ENCODE measurements around the gene OR6C70. TPM values are rescaled to one million over a fixed set of nuclear protein-coding genes. Genes with fewer than 3 reads are reported as not detected.
A peak's percentile ranks its signal among the peaks of the same experiment; 100 is the strongest.
"Not testable (repeated sequence)": the region's sequence is repeated elsewhere in the genome, so short reads cannot be mapped to it uniquely, and the experiment has no call there.

The OR6C70 gene
- total RNA-seq, result not detected
- long read RNA-seq, result 0 reads

DNA sequence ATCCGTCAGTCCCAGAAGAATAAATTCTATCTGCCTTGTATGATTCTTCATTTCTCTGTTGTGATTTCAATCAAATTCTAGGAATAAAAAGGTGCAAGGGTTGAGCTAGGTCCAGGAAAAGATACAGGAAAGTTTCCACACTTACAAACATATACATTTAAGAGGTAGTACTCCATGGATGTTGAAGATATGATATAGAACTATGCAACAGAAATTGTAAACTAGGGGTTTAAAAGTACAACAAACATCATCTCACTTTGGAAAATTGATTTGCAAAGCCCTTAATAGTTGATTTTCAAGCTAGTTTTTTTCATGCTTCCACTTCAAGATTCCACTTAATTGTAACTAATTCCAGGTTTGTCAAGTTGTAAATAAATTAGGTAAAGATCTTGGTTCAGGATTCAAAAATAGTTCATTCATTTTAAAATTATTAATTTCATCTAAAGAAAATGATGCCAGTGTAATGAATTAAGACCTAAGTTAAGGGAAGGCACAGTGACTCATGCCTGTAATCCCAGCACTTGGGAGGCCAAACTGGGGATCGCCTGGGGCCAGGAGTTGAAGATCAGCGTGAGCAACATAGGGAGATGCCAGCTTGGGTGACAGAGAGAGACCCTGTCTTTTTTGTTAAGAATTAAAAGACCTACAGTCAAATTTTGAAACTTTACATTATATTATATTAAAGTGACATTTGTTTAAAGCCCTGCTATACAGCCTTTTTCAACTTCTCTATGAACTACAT is at the start of gene OR6C70:
Gene OR6C70 (minus strand): TSS at position 51 of the 742 bp plus-strand sequence. CDS start 0 bp downstream, at position 51.
- ATAC-seq (no peak), DNase-seq (no peak)
- intact Hi-C loops (cut with DNase I, micrococcal nuclease), result no loop called here

DNA sequence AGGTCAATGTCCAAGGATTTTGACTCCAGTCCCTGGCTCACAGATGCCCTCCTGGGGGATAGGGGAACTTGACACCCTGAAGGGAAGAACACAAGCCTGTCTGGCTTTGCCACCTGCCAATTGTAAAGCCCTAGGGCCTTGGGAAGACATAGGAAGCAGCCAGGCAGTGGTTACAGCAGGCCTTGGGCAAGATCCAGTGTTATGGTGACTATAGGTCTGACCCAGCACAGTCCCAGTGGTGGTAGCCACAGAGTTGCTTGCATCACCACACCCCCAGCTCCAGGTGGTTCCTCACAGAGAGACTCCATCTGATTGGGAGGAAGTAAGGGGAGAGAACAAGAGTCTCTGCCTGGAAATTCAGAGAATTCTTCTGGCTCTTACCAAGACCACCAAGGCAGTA is 46.5 kb upstream of the OR6C70 start:
- ATAC-seq, result no peak
- no peak for DNase-seq
- intact Hi-C loops (cut with DNase I, micrococcal nuclease), result no loop called here

DNA sequence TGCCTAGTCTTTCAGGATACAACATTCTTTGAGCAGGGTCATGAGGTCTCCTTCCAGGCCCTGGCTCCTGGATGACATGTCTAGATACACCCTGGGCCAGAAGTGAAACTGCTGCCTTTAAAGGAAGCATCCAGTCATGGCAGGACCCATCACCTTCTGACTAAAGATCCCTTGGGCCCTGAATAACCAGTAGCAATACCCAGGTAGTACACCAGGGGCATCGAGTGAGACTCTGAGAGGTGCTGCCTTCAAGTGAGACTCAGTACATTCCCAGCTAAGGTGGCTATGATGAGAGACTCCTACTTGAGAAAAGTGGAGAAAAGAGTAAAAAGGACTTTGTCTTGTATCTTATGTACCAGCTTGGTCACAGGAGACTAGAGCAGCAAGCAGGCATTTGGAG is 45.8 kb upstream of the OR6C70 start:
- intact Hi-C loops (cut with DNase I, micrococcal nuclease), result no loop called here
- ATAC-seq (no peak), DNase-seq (no peak)

DNA sequence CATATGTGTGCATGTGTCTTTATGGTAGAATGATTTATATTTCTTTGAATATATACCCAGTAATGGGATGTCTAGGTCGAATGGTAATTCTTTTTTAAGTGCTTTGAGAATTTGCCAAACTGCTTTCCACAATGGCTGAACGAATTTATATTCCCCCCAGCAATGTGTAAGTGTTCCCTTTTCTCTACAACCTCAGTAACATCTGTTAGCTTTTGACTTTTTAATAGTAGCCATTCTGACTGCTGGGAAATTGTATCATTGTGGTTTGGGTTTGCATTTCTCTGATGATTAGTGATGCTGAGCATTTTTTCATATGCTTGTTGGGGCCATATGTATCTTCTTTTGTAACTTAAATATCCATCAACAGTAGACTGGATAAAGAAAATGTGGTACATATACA is 31.7 kb upstream of the OR6C70 start:
- intact Hi-C loops (cut with DNase I, micrococcal nuclease), result no loop called here
- DNase-seq, result no peak
- no peak for ATAC-seq

DNA sequence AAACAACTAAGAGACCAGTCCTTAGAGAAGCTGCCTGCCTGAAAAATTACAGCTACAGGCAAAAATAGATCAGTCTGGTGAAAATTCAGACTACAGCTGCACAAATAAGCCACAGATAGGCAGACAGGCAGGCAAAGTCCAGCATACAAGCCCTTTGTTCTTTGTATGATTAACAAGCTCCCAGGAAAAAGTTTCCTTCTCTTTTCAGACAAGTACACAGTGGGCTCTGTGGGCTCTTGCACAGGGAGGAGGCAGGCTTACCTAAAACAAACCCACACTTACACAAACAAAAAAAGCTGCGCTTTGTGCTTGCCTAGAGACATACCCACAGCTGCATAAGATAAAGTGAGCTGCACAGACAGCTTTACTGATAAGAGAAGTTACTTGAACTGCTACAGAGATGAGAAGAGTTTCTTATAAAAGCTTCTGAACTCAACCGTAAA is 29.9 kb upstream of the OR6C70 start:
- ATAC-seq, result peak; percentile 98
- intact Hi-C loops (cut with DNase I, micrococcal nuclease), result no loop called here
- DNase-seq, result peak in 1 of 2 donors; percentile 5

DNA sequence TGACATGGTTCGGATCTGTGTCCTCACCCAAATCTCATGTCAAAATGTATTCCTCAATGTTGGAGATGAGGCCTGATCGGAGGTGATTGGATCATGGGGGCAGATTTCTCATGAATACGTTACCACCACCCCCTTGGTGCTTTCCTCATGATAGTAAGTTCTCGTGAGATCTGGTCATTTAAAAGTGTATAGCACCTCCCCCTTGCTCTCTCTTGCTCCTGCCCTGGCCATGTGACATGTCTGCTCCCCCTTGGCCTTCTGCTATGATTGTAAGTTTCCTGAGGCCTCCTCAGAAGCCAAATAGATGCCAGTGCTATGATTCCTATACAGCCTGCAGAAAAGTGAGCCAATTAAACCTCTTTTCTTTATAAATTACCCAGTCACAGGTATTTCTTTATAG is 29.3 kb upstream of the OR6C70 start:
- no peak for DNase-seq
- intact Hi-C loops (cut with DNase I, micrococcal nuclease), result no loop called here
- ATAC-seq, result peak; percentile 15

DNA sequence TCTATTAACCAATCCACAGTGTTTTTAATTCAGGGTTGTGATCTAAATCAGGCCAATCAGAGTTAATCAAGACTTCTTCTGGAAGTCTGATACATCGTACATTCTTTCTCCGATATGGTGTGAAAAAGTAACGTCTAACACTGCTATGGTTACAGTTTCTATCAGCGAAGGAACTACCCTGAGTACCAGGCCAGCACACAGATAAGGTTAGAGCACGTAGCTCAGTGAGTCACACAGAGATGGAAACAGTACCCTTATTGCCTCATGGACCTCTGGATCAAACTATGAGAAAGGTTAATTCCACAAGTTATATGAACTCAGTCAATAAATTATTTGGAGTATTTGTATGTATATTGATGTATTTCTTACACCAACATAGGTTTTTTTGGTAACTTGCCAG is 25.6 kb upstream of the OR6C70 start:
- DNase-seq, result no peak
- intact Hi-C loops (cut with DNase I, micrococcal nuclease), result no loop called here
- no peak for ATAC-seq

DNA sequence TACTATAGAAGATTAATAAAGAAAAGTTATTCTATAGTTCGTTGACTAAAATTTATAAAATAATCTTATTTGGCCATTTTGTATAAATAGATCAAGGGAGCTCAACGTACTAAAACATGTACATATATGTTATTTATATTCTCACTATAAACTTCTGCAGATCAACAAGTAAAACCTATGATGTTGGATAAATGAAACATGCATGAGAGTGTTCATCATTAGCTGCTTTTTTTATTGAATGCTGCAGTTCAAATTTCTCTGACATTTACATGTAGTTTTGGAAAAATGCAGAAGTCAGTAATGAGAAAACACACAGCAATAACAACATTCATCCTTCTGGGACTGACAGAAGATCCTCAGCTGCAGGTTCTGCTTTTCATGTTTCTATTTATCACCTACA is 22.1 kb upstream of the OR6C70 start, which contains the start of gene OR6C68:
Gene OR6C68 (plus strand): TSS at position 301 of the 400 bp plus-strand sequence. CDS start 0 bp downstream, at position 301.
- intact Hi-C loops (cut with DNase I, micrococcal nuclease), result no loop called here
- ATAC-seq (no peak), DNase-seq (no peak)

DNA sequence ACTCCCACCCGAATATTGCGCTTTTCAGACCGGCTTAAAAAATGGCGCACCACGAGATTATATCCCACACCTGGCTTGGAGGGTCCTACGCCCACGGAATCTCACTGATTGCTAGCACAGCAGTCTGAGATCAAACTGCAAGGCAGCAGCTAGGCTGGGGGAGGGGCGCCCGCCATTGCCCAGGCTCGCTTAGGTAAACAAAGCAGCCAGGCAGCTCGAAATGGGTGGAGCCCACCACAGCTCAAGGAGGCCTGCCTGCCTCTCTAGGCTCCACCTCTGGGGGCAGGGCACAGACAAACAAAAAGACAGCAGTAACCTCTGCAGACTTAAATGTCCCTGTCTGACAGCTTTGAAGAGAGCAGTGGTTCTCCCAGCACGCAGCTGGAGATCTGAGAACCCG is 14.3 kb upstream of the OR6C70 start:
- ATAC-seq; intact Hi-C loops (cut with DNase I, micrococcal nuclease): not testable (repeated sequence)

DNA sequence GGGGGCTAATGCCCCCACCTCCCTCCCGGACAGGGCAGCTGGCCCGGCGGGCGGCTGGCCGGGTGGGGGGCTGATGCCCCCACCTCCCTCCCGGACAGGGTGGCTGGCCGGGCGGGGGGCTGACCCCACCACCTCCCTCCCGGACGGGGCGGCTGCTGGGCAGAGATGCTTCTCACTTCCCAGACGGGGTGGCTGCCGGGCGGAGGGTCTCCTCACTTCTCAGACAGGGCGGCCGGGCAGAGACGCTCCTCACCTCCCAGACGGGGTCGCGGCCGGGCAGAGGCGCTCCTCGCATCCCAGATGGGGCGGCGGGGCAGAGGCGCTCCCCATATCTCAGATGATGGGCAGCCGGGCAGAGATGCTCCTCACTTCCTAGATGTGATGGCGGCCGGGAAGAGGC is 9.2 kb upstream of the OR6C70 start:
- DNase-seq; ATAC-seq; intact Hi-C loops (cut with DNase I, micrococcal nuclease): not testable (repeated sequence)

More for the DNA sequence above, 14.3 kb upstream of the OR6C70 start:
- not testable (repeated sequence) for DNase-seq

DNA sequence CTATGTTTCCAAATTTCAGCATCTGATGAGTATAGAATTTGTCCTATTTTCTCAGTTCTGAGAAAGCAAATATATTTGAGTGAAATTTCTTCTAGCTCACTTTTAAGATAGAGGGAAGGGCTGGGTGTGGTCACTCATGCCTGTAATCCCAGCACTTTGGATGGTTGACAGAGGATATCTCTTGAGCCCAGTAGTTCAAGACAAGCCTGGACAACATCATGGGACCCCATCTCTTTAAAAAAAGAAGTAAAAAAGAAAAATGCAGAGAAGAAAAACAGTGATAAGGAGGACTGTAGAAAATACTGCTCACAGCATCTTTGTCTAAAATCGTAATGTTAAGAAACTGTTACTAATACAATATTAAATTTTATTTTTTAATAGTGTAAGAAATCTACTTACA is 2.3 kb upstream of the OR6C70 start:
- ATAC-seq (no peak), DNase-seq (no peak)
- intact Hi-C loops (cut with DNase I, micrococcal nuclease), result no loop called here

DNA sequence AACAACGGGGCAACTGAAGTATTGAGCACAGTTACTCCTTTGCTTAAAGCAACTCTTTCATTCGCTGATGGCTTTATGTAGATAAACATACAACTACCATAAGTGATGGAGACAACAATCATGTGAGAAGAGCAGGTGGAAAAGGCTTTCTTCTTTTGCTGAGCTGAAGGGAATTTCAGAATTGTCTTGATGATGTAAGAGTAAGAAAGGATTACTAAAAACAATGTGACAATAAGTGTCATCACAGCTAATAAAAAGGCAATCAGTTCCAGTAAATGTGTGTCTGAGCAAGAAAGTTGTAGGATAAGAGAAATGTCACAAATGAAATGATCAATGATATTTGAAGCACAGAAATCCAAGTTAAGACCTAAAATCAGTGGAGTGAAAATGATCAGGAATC is 647 bp downstream of the OR6C70 start:
- intact Hi-C loops (cut with DNase I, micrococcal nuclease), result no loop called here
- no peak for ATAC-seq
- no peak for DNase-seq

DNA sequence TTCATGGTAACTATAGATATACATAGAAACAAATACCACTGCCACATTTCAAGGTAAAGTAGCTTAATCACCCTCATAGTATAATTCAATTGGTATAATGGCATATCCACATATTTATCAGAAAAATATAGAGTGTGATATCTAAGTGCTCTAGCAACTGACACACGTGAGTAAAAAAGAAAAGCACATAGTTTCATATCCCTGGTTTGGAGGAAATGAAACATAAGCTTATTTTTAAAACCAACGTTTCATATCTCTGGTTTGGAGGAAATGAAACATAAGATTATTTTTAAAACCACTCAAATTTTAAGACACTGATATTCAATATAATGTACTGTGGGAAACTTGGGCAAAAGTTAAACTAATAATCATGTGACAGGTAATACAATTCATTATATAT is 2.1 kb downstream of the OR6C70 start:
- intact Hi-C loops (cut with DNase I, micrococcal nuclease), result no loop called here
- DNase-seq (no peak), ATAC-seq (no peak)

DNA sequence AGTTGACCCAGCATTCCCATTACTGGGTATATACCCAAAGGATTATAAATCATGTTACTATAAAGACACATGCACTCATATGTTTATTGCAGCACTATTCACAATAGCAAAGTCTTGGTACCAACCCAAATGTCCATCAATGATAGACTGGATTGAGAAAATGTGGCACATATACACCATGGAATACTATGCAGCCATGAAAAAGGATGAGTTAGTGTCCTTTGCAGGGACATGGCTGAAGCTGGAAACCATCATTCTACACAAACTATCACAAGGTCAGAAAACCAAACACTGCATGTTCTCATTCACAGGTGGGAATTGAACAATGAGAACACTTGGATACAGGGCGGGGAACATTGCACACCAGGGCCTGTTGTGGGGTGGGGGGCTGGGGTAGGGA is 5.0 kb downstream of the OR6C70 start:
- intact Hi-C loops (cut with DNase I, micrococcal nuclease); ATAC-seq; DNase-seq: not testable (repeated sequence)

DNA sequence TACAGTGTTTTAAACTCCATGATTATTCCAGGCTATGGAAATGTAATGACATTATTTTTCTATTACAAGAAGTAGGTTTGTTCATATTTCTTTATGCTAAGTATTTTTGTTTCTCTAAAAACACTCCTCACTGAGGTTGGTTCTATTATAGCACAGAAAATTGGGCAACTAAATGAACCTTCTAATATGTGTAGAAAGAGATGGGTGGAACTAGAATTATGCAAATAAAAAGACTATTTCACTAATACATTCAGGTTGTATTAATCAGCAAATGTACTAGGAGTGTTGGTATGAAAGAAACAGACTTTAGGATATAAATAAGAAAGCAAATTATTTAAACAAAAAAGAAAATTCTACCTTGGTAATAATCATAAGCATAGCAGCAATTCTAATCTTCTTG is 21.1 kb downstream of the OR6C70 start:
- no peak for DNase-seq
- intact Hi-C loops (cut with DNase I, micrococcal nuclease), result no loop called here
- ATAC-seq, result no peak

DNA sequence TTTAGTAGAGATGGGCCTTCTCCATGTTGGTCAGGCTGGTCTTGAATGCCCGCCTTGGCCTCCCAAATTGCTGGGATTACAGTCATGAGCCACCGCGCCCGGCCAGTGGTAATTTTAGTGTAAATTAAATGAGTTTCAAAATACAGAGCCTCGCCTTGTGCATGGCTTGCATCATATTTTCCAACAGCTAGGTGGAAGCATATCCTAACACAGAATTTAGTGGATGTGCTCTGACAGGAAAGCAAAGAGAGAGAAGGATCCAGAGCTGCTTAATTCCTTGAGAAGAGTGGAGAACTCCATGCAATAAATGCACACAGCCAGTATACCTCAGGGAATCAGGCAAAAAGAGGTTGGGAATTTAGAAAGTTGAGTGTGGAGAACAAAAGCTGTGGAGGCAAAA is 23.6 kb downstream of the OR6C70 start:
- ATAC-seq (no peak), DNase-seq (no peak)
- intact Hi-C loops (cut with DNase I, micrococcal nuclease), result no loop called here

DNA sequence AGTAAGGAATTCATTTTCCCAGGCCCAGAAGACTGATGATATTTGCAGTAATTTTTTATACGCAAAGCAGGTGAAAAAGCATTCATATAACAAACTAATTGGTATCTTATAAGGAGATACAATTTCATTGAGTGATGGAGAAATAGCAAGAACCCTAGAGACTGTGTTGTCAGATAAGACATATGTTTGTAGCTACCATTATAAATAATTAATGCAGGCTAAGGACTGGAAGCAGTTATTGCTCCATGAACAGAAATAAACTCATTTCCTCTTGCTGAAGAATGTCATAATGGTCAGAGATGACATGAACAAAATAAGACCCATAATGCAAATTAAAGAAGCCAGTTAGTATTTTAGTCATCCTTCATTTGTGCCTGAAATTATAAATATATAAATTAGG is 24.6 kb downstream of the OR6C70 start:
- intact Hi-C loops (cut with DNase I, micrococcal nuclease), result no loop called here
- DNase-seq (no peak), ATAC-seq (no peak)

DNA sequence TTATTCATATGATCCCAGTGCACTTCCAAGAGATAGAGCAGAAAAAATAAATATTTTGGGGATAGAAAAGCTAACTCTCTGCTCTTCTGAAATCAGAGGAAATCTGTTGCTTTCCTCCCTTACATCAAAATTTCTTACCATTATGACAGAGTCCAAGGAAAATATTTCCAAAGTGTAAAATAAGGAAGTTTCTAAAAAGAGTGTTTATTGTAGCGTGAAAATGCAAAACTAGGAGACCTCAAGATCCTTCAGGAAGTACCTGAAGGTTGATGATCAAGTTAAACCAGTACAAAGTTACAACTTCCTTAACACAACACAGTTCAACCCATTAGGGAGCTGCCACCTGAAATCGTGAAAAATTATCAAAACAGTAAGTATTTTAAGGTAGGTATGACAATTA is 26.2 kb downstream of the OR6C70 start, which contains the start of gene OR6C2:
Gene OR6C2 (plus strand): TSS at position 301 of the 400 bp plus-strand sequence. CDS start 8,138 bp downstream, outside the sequence.
- DNase-seq (no peak), ATAC-seq (no peak)
- intact Hi-C loops (cut with DNase I, micrococcal nuclease), result no loop called here

DNA sequence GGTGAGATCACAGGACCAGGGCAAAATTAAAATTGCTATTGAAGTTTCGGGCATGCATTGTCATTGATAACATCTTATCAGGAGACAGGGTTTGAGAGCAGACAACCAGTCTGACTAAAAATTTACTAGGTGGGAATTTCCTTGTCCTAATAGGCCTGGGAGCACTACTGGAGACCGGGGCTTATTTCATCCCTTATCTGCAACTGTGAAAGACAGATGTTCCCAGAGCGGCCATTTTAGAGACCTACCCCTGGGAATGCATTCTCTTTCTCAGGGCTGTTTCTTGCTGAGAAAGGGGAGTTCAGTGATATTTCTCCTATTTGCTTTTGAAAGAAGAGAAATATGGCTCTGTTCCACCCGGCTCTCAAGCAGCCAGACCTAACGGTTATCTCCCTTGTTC is 28.7 kb downstream of the OR6C70 start:
- ATAC-seq; intact Hi-C loops (cut with DNase I, micrococcal nuclease); DNase-seq: not testable (repeated sequence)

DNA sequence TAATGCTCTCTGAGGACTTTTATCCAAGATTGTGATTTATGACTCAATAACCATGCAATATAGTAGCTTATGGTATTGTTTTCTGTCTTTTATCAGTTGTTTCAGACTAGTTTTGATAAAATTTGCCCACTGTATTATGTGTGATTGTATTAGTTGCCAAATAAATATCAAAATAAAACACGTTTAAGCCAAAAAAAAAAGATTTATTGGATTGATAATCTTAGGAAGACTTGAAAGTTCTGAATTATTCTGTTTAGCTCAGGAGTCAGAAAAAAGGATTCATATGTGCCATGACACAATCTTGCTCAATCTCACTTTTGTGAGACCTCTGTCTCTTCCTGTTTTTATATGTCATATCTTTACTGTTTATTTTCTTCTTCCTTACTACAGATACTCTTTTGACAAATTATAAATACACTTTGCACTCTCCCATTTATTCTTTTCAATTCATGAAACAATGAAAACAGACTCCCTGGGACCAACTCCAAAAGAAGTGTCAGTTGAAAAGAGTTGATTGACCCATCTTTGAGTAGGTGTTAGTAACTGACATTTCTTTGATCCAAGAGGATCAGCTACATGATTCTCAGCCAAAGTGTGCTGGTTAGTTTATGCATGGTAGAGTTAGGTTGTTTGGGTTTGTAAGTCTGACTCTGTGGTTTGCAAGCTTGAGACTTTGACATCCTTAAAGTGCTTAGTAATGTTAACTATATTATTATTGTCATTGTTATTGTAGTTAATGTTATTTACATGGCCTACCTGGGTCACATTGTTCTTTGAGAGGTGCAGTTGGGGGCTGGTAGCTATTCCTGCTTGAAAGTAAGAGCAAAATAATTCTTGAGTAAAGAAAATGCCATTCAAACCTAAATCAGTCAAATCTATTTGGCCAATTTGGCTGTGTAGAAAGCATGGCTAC is 41.4 kb downstream of the OR6C70 start:
- DNase-seq (no peak), ATAC-seq (no peak)
- intact Hi-C loops (cut with DNase I, micrococcal nuclease), result no loop called here

Measured in left colon (tissue), 2 donors.